H1 (cell line): ENCODE results near the gene MRPL41. TPM values are rescaled to one million over a fixed set of nuclear protein-coding genes. Genes with fewer than 3 reads are reported as not detected.
A peak's percentile ranks its signal among the peaks of the same experiment; 100 is the strongest.
"Not testable (repeated sequence)": the region's sequence is repeated elsewhere in the genome, so short reads cannot be mapped to it uniquely, and the experiment has no call there.

Source experiments
- CTCF ChIA-PET: fragments of 300-600 bp; sonication (Branson Sonifier 250); formaldehyde crosslinking; loops from one replicate; lab custom pipeline; 2021; ENCODE audit not compliant: partially characterized antibody; lab: Charles Lee
- POLR2A ChIA-PET: fragments of 300-600 bp; sonication (Branson Sonifier 250); formaldehyde crosslinking; loops from one replicate; lab custom pipeline; 2021; ENCODE audit warnings: inconsistent platforms; ENCODE audit not compliant: partially characterized antibody; lab: Charles Lee
- DNase-seq, 2 experiments: peaks; one replicate each; pipeline versions ENCODE4 v3.0.0 to v3.0.0-alpha.2; 2010 to 2022; ENCODE audit warnings: low spot score in 2 of 2, low read depth in 1 of 2, mixed read lengths in 1 of 2
- FAIRE-seq: peaks from 2 replicates; lab custom pipeline; 2011; peaks lifted over from hg19 to GRCh38; lab: Jason Lieb, UNC
- H2AFZ ChIP-seq: 2 replicates; pipeline ENCODE4 v1.8.1; 2012; ENCODE audit warnings: low read length, inconsistent platforms
- H2AK5ac ChIP-seq: 2 replicates; pipeline ENCODE4 v1.6.1; 2013; ENCODE audit warnings: low read depth, low read length
- H2BK120ac ChIP-seq: replicated peaks from 2 replicates; pipeline ENCODE3; 2013; ENCODE audit warnings: low read depth, low read length, inconsistent platforms
- H2BK12ac ChIP-seq: 2 replicates; pipeline ENCODE4 v1.6.1; 2013; ENCODE audit warnings: low read depth, low read length
- H2BK15ac ChIP-seq: 2 replicates; pipeline ENCODE4 v1.6.1; 2013; ENCODE audit warnings: low read length
- H2BK20ac ChIP-seq: 2 replicates; pipeline ENCODE4 v1.6.1; 2013; ENCODE audit warnings: low read length
- H2BK5ac ChIP-seq: 2 replicates; pipeline ENCODE4 v1.6.1; 2013; ENCODE audit warnings: low read depth, low read length
- H3K14ac ChIP-seq: 2 replicates; pipeline ENCODE4 v1.6.1; 2013; ENCODE audit warnings: inconsistent platforms; ENCODE audit not compliant: insufficient read length
- H3K18ac ChIP-seq: 2 replicates; pipeline ENCODE4 v1.6.1; 2013; ENCODE audit warnings: low read length; ENCODE audit errors: extremely low read depth
- H3K23ac ChIP-seq: 2 replicates; pipeline ENCODE4 v1.6.1; 2013; ENCODE audit warnings: inconsistent platforms; ENCODE audit not compliant: insufficient read length
- H3K23me2 ChIP-seq: 2 replicates; pipeline ENCODE4 v1.6.1; 2013; ENCODE audit warnings: low read depth, low read length
- H3K27ac ChIP-seq: 2 replicates; pipeline ENCODE4 v1.6.1; 2011; ENCODE audit warnings: low read depth, low read length, inconsistent platforms
- H3K27me3 ChIP-seq, 4 experiments: replicated peaks in 1 of 4; 1 replicate in 1 of 4; 2 replicates in 3 of 4; pipeline versions ENCODE4 v1.6.1 to v1.8.1; 2011 to 2013; ENCODE audit warnings: low read length in 3 of 4, mild to moderate bottlenecking in 3 of 4, inconsistent platforms in 2 of 4, mixed read lengths in 2 of 4, moderate library complexity in 1 of 4; ENCODE audit not compliant: control insufficient read depth in 3 of 4, insufficient read depth in 3 of 4; ENCODE audit errors: extremely low read depth in 1 of 4
- H3K36me3 ChIP-seq, 4 experiments: 2 replicates each; pipeline versions ENCODE4 v1.6.1 to v1.8.1; 2011 to 2013; ENCODE audit warnings: mild to moderate bottlenecking in 4 of 4, low read length in 3 of 4, moderate library complexity in 2 of 4, control low read depth in 1 of 4, inconsistent platforms in 1 of 4; ENCODE audit not compliant: insufficient read depth in 4 of 4, control insufficient read depth in 2 of 4
- H3K4ac ChIP-seq: replicated peaks from 2 replicates; pipeline ENCODE3; 2013; ENCODE audit warnings: low read length, low read depth, mixed read lengths, inconsistent platforms; ENCODE audit not compliant: insufficient read length
- H3K4me1 ChIP-seq, 4 experiments: replicated peaks in 1 of 4; 1 replicate in 1 of 4; 2 replicates in 3 of 4; pipeline versions ENCODE4 v1.6.1 to v1.8.1; 2011 to 2013; ENCODE audit warnings: low read length in 3 of 4, inconsistent platforms in 2 of 4, mixed read lengths in 1 of 4; ENCODE audit not compliant: insufficient read depth in 4 of 4, control insufficient read depth in 3 of 4
- H3K4me2 ChIP-seq, 2 experiments: 2 replicates each; pipeline versions ENCODE4 v1.6.1 to v1.8.1; 2011 to 2013; ENCODE audit warnings: low read depth in 2 of 2, low read length in 2 of 2, control low read depth in 1 of 2, inconsistent platforms in 1 of 2, mild to moderate bottlenecking in 1 of 2; ENCODE audit not compliant: insufficient read depth in 1 of 2
- H3K4me3 ChIP-seq, 4 experiments: fragments of 200-600, 300-600 bp in 1 of 4; sonication (generic), shearing (Covaris generic), sonication (Bioruptor Twin) in 1 of 4; 2 replicates each; pipeline versions ENCODE4 v1.5.1 to v1.8.1; 2011 to 2016; ENCODE audit warnings: low read length in 4 of 4, low read depth in 3 of 4, control low read depth in 2 of 4, inconsistent platforms in 2 of 4, mild to moderate bottlenecking in 2 of 4, mixed read lengths in 1 of 4, moderate library complexity in 1 of 4; ENCODE audit not compliant: insufficient read depth in 2 of 4; ENCODE audit errors: extremely low read depth in 1 of 4
- H3K56ac ChIP-seq: replicated peaks from 2 replicates; pipeline ENCODE3; 2013; ENCODE audit warnings: low read depth, mild to moderate bottlenecking, mixed read lengths, low read length, inconsistent platforms; ENCODE audit not compliant: insufficient read length
- H3K79me1 ChIP-seq: 2 replicates; pipeline ENCODE4 v1.6.1; 2013; ENCODE audit warnings: low read depth, low read length, control low read depth
- H3K79me2 ChIP-seq, 2 experiments: 2 replicates each; pipeline versions ENCODE4 v1.6.1 to v1.8.1; 2012 to 2013; ENCODE audit warnings: low read length in 2 of 2, mild to moderate bottlenecking in 2 of 2, inconsistent platforms in 1 of 2; ENCODE audit not compliant: insufficient read depth in 2 of 2, control insufficient read depth in 1 of 2
- H3K9ac ChIP-seq, 4 experiments: replicated peaks in 1 of 4; 1 replicate in 1 of 4; 2 replicates in 3 of 4; pipeline versions ENCODE4 v1.6.1 to v1.8.1; 2011 to 2013; ENCODE audit warnings: low read depth in 3 of 4, low read length in 3 of 4, control low read depth in 2 of 4, mild to moderate bottlenecking in 2 of 4, moderate library complexity in 2 of 4, inconsistent platforms in 1 of 4; ENCODE audit errors: extremely low read depth in 1 of 4
- H3K9me3 ChIP-seq, 2 experiments: 2 replicates each; pipeline versions ENCODE4 v1.6.1 to v1.8.1; 2012 to 2013; ENCODE audit warnings: mild to moderate bottlenecking in 2 of 2, moderate library complexity in 2 of 2, control low read depth in 1 of 2, inconsistent platforms in 1 of 2, low read depth in 1 of 2, low read length in 1 of 2, mixed read lengths in 1 of 2; ENCODE audit not compliant: insufficient read depth in 2 of 2
- H4K20me1 ChIP-seq, 2 experiments: replicated peaks in 1 of 2; 2 replicates each; pipeline versions ENCODE3 to v1.8.1; 2011 to 2013; ENCODE audit warnings: inconsistent platforms in 2 of 2, low read length in 2 of 2, mild to moderate bottlenecking in 1 of 2; ENCODE audit not compliant: insufficient read depth in 2 of 2, control insufficient read depth in 1 of 2
- H4K5ac ChIP-seq: 2 replicates; pipeline ENCODE4 v1.6.1; 2013; ENCODE audit warnings: low read length, low read depth, mixed read lengths, inconsistent platforms; ENCODE audit not compliant: insufficient read length
- H4K8ac ChIP-seq: 2 replicates; pipeline ENCODE4 v1.8.0; 2013; ENCODE audit warnings: mild to moderate bottlenecking, moderate library complexity, low read length, inconsistent platforms; ENCODE audit not compliant: insufficient read depth; ENCODE audit errors: extremely low read depth
- H4K91ac ChIP-seq: replicated peaks from 2 replicates; pipeline ENCODE3; 2013; ENCODE audit warnings: low read length, mixed read lengths, inconsistent platforms; ENCODE audit not compliant: insufficient read length
- BACH1 ChIP-seq: IDR thresholded peaks from 2 replicates; pipeline ENCODE4 v1.6.1; 2012; ENCODE audit warnings: low read length, improper control_type of control experiment
- CREB1 ChIP-seq: IDR thresholded peaks from 2 replicates; pipeline ENCODE4 v1.6.1; 2012; ENCODE audit warnings: inconsistent platforms
- HDAC2 ChIP-seq, 2 experiments: fragments of 300-600 bp in 1 of 2; sonication (generic) in 1 of 2; IDR thresholded peaks; 2 replicates each; pipeline ENCODE4 v1.6.1; 2011 to 2012; ENCODE audit warnings: low read depth in 2 of 2, low read length in 2 of 2, mild to moderate bottlenecking in 2 of 2, moderate library complexity in 2 of 2, borderline replicate concordance in 1 of 2, inconsistent platforms in 1 of 2
- HDAC6 ChIP-seq: IDR thresholded peaks from one replicate; pipeline ENCODE4 v1.7.1; 2012; ENCODE audit warnings: low read depth, mild to moderate bottlenecking, inconsistent platforms, low read length, moderate library complexity
- MAX ChIP-seq: IDR thresholded peaks from 2 replicates; pipeline ENCODE4 v1.6.1; 2012; ENCODE audit warnings: inconsistent platforms
- POLR2A ChIP-seq, 2 experiments: IDR thresholded peaks; 1 replicate in 1 of 2; 2 replicates in 1 of 2; pipeline ENCODE4 v1.6.1; 2011; ENCODE audit warnings: low read depth in 2 of 2, low read length in 2 of 2, mild to moderate bottlenecking in 2 of 2; ENCODE audit errors: control extremely low read depth in 1 of 2
- SP1 ChIP-seq: IDR thresholded peaks from 2 replicates; pipeline ENCODE4 v1.6.1; 2011; ENCODE audit warnings: low read depth, low read length
- SUZ12 ChIP-seq: fragments of 200-600 bp; sonication (generic); IDR thresholded peaks from 2 replicates; pipeline ENCODE4 v1.6.1; 2012; ENCODE audit warnings: mild to moderate bottlenecking, inconsistent platforms, low read length, moderate library complexity, mixed read lengths
- TCF12 ChIP-seq: IDR thresholded peaks from 2 replicates; pipeline ENCODE4 v1.6.1; 2011; ENCODE audit warnings: low read depth, mild to moderate bottlenecking, low read length
- WGBS, 2 experiments: shearing (Covaris generic) in 1 of 2; methylation state at CpG; one replicate each; pipeline versions ENCODE4 v1.1.6 to v1.1.7; 2013 to 2015; ENCODE audit warnings: low lambda C conversion rate in 2 of 2, mixed read lengths in 2 of 2, inconsistent platforms in 1 of 2, low coverage in 1 of 2, missing lambda C conversion rate in 1 of 2; ENCODE audit not compliant: insufficient replicate concordance in 2 of 2, insufficient coverage in 1 of 2, insufficient read length in 1 of 2; ENCODE audit errors: extremely low coverage in 1 of 2, missing lambda C conversion rate in 1 of 2; 5-methylcytosine and 5-hydroxymethylcytosine counted together
- polyA plus RNA-seq, 7 experiments: library from polyadenylated mRNA; depleted of rRNA in 3 of 7; stranded (reverse) in 5 of 7; unstranded in 2 of 7; fragments of >200 nt in 5 of 7; fragments of 200-250 nt in 2 of 7; gene quantifications; 1 replicate in 5 of 7; 2 replicates in 1 of 7; 4 replicates in 1 of 7; pipeline versions ENCODE4 v1.2.1 to v1.2.3, GENCODE V29; 2011 to 2013; ENCODE audit warnings: missing spikeins in 2 of 7, mixed read lengths in 2 of 7
- total RNA-seq: library from RNA; stranded (reverse); fragmentation: NEBNext Ultra II Directional; extraction: Animal tissue kit (Norgen Biotek cat#: 25700); gene quantifications from 2 replicates; pipeline ENCODE4 v1.2.1, GENCODE V29; 2021

MRPL41 gene
- total and polyA plus RNA-seq, 2 of the 8 experiments (the other 6 are each of a cell fraction or from before 2014, with no cell fraction given): 47.2 to 58.1 TPM

GRCh38 chr9:137550231-137550621 is 1.5 kb upstream of the MRPL41 start, which contains the start of gene PNPLA7 (continued):
- TF ChIP-seq SUZ12 (no peak), POLR2A (IDR thresholded peaks at IDR 0.05; ENCODE audit: control extremely low read depth in 1 of 2, low read depth in 2 of 2, low read length in 2 of 2) (no peak), HDAC2 (IDR thresholded peaks at IDR 0.05; ENCODE audit: borderline replicate concordance in 1 of 2, low read depth in 2 of 2, low read length in 2 of 2) (peak in 1 of 2 experiments; percentile 45; a peak in 1 of 4 replicates), BACH1 (no peak), HDAC6 (no peak), TCF12 (no peak), MAX (peak; percentile 93), CREB1 (no peak), SP1 (no peak)

GRCh38 chr9:137550958-137551263 is 768 bp upstream of the MRPL41 start:
- H2BK20ac ChIP-seq, H2BK5ac ChIP-seq, H2BK120ac ChIP-seq, H3K4ac ChIP-seq, H3K27me3 ChIP-seq, H2AK5ac ChIP-seq, H3K56ac ChIP-seq, H3K18ac ChIP-seq, H2AFZ ChIP-seq, H2BK12ac ChIP-seq, H3K23me2 ChIP-seq, H4K5ac ChIP-seq, H3K27ac ChIP-seq, H3K79me2 ChIP-seq, FAIRE-seq, H2BK15ac ChIP-seq, H3K14ac ChIP-seq, H3K4me1 ChIP-seq, H3K23ac ChIP-seq, H4K20me1 ChIP-seq, H3K79me1 ChIP-seq, DNase-seq: not testable (repeated sequence)
- H3K4me2 ChIP-seq: peak overlapping the region; percentile 24 to 85
- H4K8ac ChIP-seq: peak overlapping the region; percentile 25; the same call in 1 of the 2 replicates
- H3K4me3 ChIP-seq: peak overlapping the region; percentile 35 to 78 (median 52)
- ChIA-PET POLR2A (interaction anchor here (1.0 kb wide), 1 partner anchor 19 kb away, joined by 3 read pairs; no protein-coding TSS in a partner anchor), CTCF (interaction anchor here (0.6 kb wide), 2 partner anchors 10 to 249 kb away, joined by 3 read pairs; partner anchors contain the start of gene NRARP)
- WGBS, 2 experiments: no CpG with 5 or more reads among the region's 17 CpGs
- H3K9ac ChIP-seq: 0 out of 7 replicates have a peak overlapping the region, but pooled peaks of 2 of the 4 experiments have one; percentile 8 to 19
- peaks cover 5 to 12% of the 10 kb centered on the region in 2 experiments; a peak in 3 of 4 replicates for H3K9me3 ChIP-seq
- peaks cover 4 to 11% (median 7%) of the 10 kb centered on the region in 4 experiments; a peak in 5 of 8 replicates for H3K36me3 ChIP-seq
- H4K91ac ChIP-seq: peak overlapping the region; percentile 65
